HG02870 (cell line): ENCODE measurements around the gene SYT4.
"Not testable (repeated sequence)": the region's sequence is repeated elsewhere in the genome, so short reads cannot be mapped to it uniquely, and the experiment has no call there.

Experiments
- ATAC-seq: cut with Tn5 transposase; IDR thresholded peaks from one replicate; pipeline ENCODE4 v1.9.1; 2021; ENCODE audit warnings: mild to moderate bottlenecking, moderate library complexity; ENCODE audit not compliant: unreplicated experiment

The SYT4 gene, protein sequence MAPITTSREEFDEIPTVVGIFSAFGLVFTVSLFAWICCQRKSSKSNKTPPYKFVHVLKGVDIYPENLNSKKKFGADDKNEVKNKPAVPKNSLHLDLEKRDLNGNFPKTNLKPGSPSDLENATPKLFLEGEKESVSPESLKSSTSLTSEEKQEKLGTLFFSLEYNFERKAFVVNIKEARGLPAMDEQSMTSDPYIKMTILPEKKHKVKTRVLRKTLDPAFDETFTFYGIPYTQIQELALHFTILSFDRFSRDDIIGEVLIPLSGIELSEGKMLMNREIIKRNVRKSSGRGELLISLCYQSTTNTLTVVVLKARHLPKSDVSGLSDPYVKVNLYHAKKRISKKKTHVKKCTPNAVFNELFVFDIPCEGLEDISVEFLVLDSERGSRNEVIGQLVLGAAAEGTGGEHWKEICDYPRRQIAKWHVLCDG

DNA sequence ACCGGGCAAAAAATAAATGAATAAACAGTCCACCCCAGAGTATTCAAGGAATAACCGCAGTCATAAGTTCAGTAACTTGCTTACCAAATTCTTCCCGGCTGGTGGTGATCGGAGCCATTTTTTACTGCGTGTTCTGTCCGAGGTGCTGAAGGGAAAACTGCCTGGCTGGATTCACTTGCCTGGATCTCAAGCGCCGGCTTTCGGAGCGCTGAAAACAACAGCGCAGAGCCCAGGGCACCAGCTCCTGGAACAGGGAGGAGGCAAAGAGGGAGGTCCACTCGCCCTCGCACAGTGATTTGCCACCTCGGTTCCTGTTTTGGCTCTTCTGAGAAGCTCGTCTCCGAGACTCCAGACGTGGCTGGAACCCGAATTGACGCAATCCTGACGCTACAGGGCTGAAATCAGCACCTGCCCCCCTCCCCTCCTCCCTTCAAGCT, at the start of gene SYT4:
Gene SYT4 (minus strand): TSS at position 327 of the 437 bp plus-strand sequence. CDS start 209 bp downstream, at position 118.
- no peak for ATAC-seq

DNA sequence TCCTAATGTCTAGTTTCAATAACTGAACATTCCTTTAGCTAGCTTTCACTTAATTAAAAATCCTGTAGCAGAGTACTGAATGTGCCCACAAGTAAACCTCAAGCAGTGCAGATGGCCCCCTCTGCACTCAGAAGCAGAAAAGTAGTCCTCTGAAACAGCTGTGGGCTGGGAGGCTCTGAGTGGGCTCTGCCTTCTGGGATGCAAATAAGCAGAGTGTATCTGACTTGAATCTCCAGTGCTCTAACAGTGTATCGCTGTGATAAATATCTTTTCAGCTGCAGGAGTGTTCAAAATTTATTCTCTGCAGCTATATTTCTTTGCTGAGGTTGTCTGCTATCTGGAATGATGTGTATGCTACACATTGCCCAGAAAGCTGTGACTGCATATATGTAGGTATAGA, 44.8 kb upstream of the SYT4 start:
- ATAC-seq, result no peak

DNA sequence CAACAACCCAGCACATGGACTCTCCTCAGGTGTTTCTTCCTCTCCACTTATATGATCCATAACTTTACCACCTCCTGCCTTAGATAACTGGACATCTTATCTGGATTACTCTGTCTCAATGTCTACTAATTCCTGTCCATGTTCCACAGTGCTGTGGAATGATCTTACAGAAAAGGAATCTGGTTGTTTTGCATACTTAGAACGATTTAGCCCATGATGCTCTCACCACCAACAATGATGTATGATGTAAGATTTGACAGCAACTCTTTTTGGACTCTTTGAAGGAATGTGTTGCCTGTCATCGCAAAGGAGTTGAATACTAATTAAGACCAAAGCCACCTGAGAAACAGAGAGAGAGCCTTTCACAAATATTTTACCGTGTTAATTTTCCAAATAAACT, 37.7 kb upstream of the SYT4 start:
- ATAC-seq, result no peak

DNA sequence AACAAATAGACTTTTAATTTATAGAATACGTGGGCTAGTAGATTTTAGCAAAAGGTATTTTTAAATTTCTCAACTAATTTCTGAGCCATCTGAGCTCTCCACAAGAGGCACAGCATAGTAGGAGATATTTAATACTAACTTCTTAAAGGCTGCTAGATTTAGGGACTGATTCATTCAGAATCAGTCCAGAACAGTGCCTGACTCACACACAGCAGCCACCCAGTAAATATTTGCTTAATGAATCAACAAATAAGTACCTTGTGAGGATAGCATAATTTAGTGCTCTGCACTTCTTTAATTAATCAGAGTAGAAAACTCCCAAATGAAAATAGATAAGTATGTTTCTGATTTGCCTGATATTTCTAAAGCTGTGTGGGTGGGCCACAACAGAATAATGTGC, 35.6 kb upstream of the SYT4 start:
- no peak for ATAC-seq

DNA sequence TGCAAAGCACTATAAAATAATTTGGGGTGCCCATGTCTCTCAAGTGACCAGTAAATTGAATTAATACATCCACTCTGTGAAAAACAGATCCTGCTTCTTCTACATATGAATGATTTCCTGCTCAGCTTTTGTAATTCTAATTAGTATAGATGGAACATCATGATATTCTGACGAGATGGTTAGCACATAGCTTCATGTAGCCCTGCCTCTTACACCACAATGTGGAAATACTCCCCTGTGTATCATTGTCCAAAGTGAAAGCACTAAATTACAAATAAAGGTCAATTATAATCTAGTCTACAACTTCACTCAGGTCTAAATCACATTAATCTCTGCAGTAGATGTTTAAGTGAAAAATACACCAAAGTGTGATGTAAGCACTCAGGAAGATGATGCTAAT, 32.9 kb upstream of the SYT4 start:
- no peak for ATAC-seq

DNA sequence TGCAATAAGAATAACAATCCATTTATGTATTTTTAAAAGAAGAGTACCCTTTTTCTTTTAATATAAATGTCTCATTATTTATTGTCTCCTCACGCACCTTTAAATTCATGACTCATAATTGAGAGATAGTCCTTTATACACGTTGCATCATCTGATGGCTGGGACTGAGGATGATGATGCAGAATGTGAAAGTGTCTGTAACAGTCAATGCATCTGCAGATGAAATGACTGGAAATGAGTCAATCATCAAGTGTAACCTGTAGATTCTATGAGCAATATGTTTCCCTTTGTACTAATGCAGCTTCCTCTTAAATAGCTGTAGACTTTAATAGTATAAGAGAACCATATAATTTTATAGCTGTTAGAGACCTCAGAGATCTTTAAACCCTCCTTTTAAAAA, 26.1 kb upstream of the SYT4 start:
- no peak for ATAC-seq

DNA sequence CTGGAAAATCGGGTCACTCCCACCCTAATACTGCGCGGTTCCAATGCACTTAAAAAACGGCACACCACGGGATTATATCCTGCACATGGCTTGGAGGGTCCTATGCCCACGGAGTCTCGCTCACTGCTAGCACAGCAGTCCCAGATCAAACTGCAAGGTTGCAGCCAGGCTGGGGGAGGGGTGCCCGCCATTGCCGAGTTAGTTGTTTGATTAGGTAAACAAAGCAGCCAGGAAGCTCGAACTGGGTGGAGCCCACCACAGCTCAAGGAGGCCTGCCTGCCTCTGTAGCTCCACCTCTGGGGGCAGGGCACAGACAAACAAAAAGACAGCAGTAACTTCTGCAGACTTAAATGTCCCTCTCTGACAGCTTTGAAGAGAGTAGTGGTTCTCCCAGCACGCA, 8.9 kb upstream of the SYT4 start:
- ATAC-seq, result not testable (repeated sequence)

DNA sequence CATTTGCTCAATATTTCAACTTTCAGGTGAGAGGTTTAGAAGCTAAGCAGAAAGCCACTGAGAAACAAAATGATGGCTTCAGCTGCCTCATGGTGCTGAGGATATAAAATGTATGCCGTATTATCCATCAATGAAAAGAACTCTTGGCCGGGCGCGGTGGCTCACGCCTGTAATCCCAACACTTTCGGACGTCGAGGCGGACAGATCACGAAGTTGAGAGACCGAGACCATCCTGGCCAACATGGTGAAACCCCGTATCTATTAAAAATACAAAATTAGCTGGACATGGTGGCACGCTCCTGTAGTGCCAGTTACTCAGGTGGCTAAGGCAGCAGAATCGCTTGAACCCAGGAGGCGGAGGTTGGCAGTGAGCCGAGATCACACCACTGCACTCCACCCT, 6.0 kb upstream of the SYT4 start:
- ATAC-seq, result no peak

DNA sequence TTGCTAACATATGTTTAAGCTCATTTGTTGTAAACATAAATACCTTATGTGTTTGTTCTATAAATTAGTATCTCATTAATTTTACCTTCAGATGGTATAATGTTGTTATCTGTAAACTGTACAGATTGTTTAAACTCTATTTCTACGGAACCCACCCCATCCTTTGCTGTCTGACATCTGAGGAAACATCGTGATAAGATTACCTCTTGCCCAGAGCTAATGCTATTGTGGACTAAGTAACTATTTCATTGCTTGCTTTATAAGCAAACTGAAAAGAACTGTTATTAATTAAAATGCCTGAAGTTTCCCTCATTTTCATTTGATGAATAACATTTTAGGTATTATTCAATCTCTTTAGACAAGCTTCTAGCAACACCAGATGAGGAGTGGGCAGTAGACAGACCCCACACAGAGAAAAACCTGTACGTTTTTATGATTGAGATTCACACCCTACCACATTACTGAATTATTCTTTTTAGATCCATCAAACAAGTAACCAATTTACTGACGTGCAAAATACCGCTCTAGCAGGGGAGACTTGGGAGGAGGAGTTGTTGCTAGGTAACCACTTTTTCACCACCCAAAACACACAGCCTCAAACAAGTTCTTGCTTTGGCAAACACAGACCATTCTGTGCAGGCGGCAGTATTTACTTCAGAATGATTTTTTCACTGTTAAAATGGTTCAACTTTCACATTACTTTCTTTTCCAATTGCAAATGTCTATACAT, 1.9 kb upstream of the SYT4 start:
- ATAC-seq, result no peak

DNA sequence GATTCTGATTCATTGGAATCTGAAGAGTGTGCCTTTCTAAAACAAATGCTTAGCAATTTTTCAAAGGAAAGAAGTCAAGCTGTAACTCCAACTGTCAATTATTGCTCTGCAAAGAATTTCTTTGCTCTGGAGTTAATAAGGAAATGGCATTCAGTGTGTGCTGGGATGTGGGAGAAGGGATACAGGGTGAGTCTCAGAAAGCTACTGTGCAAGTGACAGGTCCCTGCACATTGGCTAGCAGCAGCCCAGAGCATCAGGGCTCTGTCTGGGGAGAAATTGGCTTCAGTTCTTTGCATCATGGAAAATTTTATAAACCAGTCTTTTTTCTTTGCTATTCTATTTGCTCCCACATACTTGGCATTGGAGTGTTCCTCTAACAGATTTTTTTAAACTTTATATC, 1.1 kb upstream of the SYT4 start:
- ATAC-seq, result no peak

DNA sequence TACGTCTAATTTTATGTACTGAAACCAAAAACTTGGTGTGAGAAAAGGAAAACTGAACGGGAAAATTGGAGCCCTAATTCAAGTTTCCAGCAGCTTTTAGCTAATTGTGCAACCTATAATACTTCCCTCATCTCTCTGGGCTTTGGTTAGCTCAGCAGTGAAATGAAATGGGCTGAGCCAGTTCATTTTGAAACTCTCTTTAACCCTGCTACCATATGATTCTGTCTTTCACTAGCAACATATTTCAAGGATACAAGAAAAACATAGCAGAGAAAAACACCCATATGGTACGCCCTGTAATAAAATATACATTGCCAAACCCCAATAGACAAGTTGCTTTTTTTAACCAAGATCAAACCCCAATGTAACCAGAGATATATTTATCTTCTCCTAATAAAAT, 799 bp downstream of the SYT4 start:
- ATAC-seq, result no peak

DNA sequence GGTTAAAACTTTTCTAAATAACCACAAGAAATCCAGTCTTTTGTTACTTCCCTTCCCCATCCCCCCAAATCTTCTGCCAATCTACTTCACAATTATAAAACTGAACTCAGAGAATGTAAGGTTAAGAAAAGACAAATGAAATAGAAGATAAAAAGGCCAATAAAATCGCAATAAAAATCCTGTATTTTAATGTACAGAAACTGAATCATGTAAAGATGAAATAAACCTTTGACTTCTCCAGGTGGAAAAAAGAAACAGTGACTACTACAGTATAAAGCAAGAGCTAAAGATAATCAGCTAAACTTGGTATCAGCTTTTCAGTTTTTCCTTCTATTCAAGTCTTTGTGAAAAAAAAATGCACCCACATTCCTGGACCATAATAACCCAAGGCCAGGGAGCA, 1.7 kb downstream of the SYT4 start:
- no peak for ATAC-seq

DNA sequence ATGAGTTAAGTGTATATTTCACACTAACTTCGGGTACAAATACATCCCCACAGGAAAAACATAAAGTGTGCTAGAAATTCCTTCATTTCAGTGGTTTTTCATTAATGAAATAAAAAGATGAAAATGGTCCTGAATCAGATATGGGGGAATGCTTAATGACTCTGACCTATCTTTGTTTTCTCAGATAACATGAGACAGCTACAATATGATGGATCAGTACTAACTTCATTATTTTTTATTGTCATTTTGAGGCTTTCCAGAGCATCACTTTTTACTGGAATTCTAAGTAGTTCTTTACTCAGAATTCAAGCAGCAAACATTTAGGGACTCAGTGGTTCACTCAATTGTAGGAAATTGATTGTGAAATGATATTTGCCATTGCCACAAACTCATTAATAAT, 2.8 kb downstream of the SYT4 start:
- ATAC-seq, result no peak

DNA sequence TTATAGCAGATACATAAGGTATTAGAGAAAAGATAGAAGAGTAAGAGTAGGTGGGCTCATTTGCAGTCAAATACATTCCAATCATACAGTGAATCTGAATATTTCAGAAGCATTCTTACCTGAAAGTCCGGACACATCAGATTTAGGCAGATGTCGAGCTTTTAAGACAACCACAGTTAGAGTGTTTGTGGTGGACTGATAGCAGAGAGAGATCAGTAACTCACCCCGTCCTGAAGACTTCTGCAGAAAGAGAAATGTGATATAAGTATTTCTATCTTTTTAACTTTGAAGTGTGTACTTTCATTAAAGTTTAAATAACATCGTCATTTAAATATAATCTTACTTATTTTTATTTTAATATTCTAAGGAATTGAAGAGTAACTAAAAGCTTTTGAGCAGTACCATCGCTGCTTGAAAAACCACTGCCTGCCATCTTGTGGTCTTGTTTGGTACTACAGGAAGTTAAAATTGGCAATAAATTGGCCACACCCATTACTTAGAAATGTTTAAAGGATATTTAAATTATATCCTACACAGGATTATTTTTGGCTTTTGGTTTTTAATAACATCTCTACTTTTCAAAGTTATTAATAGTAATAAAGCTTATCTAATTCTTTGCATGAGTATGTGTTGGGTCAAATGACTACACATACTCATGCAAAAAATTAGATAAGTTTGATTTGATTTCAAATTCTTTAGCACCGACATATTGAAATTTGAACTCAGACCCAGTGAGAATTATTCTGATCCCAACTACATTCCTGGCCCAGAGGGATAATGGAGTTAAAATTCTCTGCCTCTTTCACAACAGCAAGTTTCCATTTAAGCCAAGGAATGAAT, 5.5 kb downstream of the SYT4 start:
- peak; percentile 72 for ATAC-seq

DNA sequence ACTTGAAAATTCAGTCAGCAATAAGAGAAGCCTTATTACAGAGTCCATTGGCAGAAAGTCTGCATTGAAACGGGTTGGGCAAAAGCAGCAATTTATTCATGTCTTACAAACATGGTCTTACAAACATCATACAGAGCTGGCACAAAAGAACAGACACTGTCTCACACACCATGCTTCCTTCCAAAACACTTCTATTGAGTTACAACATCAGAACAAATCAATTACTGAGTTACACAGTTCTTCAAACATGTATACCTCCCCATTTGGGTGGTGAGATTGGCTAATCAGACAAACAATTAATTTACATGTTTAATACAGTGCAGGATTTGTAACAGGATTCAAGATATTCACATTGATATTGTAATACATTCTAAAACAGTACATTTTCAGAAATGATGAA, 9.5 kb downstream of the SYT4 start:
- ATAC-seq, result no peak

DNA sequence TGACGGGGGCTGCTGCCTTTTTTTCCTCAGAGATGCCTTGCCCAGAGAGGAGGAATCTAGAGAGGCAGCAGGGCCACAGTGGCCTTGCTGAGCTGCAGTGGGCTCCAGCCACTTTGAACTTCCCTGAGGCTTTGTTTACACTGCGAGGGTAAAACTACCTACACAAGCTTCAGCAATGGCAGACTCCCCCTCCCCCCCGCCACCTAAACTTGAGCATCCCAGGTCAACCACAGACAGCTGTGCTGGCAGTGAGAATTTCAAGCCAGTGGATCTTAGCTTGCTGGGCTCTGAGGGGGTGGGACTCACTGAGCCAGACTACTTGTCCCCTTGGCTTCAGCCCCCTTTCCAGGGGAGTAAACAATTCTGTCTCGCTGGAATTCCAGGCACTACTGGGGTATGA, 11.8 kb downstream of the SYT4 start:
- no peak for ATAC-seq

DNA sequence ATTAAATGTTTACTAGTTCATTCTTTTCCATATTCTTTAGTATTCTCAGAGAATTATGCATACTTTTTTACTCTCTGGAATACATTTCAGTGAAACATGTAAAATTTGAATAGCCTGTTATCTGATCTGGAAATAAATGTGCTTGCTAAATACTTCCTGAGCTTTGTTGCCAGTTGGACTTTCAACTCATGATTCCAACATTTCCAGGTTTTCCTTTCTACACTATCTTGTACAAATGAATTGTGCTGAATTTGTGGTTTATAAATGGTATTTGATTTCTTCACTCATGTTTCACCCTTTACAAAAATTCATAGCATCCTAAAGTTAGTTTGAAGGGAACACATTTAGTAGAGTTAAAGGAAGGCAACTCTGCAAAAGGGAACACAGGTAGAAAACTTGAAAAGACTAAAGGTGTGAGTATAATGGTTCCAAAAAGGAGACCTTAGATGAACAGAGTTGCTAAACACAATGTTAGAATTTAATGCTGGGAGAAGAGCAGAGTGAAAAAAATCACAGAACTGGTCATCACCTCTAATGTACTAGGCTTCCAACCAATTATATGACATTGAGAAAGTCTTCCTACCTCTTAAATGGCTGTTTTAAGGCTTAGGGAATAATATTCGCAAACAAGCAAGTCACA, 28.6 kb downstream of the SYT4 start:
- no peak for ATAC-seq

DNA sequence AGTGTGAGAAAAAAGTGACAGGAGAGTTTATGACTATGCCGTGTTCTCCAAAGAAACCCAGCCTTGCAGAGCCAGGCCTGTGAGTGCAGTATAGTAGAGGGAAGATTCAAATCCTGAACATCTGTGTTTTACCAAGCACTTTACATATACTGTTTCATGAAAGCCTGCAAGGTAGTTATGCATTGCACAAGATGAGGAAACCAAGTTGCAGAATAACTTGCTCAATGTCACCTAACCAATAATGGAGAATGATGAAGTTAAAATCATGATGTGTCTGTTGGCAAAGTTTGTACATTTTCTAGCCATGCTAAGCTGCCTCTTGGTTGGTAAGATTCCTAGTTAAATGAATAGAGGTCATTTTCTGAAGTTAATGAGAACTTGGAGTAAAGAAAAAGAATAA, 29.3 kb downstream of the SYT4 start:
- no peak for ATAC-seq

DNA sequence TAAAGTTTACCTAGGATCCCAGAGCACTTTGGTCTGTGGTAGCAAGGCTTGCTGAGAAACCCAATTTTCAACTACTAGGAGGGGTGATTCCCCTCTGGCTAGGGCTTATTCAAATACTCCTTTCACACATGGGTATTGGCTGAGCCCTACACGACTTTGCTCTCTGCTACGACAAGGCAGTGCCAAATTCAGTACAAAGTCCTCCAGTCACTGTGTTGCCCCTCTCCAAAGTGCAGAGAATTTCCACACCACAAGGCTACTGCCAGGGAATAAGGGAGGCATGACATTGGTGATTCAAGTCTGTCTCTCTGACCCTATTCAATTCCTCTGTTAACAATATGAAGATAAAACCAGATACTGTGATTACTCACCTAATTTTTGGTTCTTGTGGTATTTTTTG, 38.9 kb downstream of the SYT4 start:
- no peak for ATAC-seq

DNA sequence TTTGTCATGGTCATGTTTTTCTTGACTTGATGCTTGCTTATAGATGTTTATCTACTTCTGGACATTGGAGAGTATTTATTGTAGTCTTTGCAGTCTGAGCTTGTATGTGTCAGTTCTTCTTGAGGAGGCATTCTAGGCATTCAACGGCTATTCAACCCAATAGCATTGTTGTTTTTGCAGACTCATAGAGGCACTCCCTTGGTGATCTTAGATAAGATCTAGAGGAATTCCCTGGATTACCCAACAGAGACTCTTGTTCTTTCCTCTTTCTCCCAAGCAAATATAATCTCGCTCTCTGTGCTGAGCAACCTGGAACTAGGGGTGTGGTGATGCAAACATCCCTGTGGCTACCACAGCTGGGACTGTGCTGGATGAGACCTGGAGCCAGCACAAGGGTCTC, 40.4 kb downstream of the SYT4 start:
- no peak for ATAC-seq

DNA sequence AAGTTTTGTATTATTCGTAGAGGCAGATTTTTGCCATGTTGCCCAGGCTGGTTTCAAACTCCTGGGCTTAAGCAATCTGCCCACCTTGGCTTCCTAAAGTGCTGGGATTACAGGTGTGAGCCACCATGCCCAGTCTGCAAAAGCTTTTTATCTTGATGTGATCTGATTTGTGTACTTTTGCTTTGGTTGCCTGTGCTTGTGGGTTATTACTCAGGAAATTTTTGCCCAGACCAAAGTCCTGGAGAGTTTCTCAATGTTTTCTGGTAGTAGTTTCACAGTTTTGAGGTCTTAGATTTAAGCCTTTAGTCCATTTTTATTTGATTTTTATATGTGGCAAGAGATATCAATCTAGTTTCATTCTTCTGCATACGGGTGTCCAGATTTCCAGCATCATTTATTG, 42.4 kb downstream of the SYT4 start:
- no peak for ATAC-seq
